HG02870 (cell line): Measurements from ENCODE around the gene TNFSF4.
"Not testable (repeated sequence)": the region's sequence is repeated elsewhere in the genome, so short reads cannot be mapped to it uniquely, and the experiment has no call there.

ENCODE experiments used
- ATAC-seq: cut with Tn5 transposase; IDR thresholded peaks from one replicate; pipeline ENCODE4 v1.9.1; 2021; ENCODE audit warnings: mild to moderate bottlenecking, moderate library complexity; ENCODE audit not compliant: unreplicated experiment

The TNFSF4 gene

GRCh38 chr1:173168941-173169340 is 38.2 kb downstream of the TNFSF4 start:
- ATAC-seq, result no peak

- no peak for ATAC-seq
Observed at GRCh38 chr1:173164686-173165085, 42.4 kb downstream of the TNFSF4 start.

GRCh38 chr1:173164178-173164577 is 43.0 kb downstream of the TNFSF4 start:
- no peak for ATAC-seq

- no peak for ATAC-seq
Observed at GRCh38 chr1:173163222-173163621, 43.9 kb downstream of the TNFSF4 start.

GRCh38 chr1:173162601-173163000 is 44.5 kb downstream of the TNFSF4 start:
- no peak for ATAC-seq

GRCh38 chr1:173161510-173162221 is 45.5 kb downstream of the TNFSF4 start:
- ATAC-seq, result no peak

- not testable (repeated sequence) for ATAC-seq
Observed at GRCh38 chr1:173153964-173154363, 53.2 kb downstream of the TNFSF4 start.

- ATAC-seq, result no peak
Observed at GRCh38 chr1:173153503-173153902, 53.6 kb downstream of the TNFSF4 start.

- ATAC-seq, result no peak
Observed at GRCh38 chr1:173152598-173152997, 54.5 kb downstream of the TNFSF4 start.

- no peak for ATAC-seq
Observed at GRCh38 chr1:173150795-173151194, 56.3 kb downstream of the TNFSF4 start.

- no peak for ATAC-seq
Observed at GRCh38 chr1:173149887-173150286, 57.2 kb downstream of the TNFSF4 start.

GRCh38 chr1:173148971-173149370 is 58.2 kb downstream of the TNFSF4 start:
- no peak for ATAC-seq

GRCh38 chr1:173148545-173148944 is 58.6 kb downstream of the TNFSF4 start:
- ATAC-seq, result no peak

GRCh38 chr1:173140733-173141132 is 66.4 kb downstream of the TNFSF4 start:
- ATAC-seq, result no peak

GRCh38 chr1:173139706-173140105 is 67.4 kb downstream of the TNFSF4 start:
- ATAC-seq, result no peak

- ATAC-seq, result no peak
Observed at GRCh38 chr1:173137107-173137706, 69.9 kb downstream of the TNFSF4 start.

- ATAC-seq, result no peak
Observed at GRCh38 chr1:173134800-173135199, 72.3 kb downstream of the TNFSF4 start.

GRCh38 chr1:173134029-173134428 is 73.1 kb downstream of the TNFSF4 start:
- no peak for ATAC-seq
